PFSK-1 (cell line): ENCODE data around the gene SASH1.

Source experiments
- FOXP2 ChIP-seq: optimal IDR thresholded peaks from 2 replicates; pipeline ENCODE3; 2011; ENCODE audit warnings: borderline replicate concordance, control low read depth, inconsistent platforms; ENCODE audit not compliant: insufficient read depth; ENCODE audit errors: extremely low read length, extremely low read depth
- POLR2AphosphoS5 ChIP-seq: IDR thresholded peaks from 2 replicates; pipeline ENCODE4 v1.6.1; 2012; ENCODE audit warnings: low read depth, mild to moderate bottlenecking, control low read depth, low read length, moderate library complexity
- REST ChIP-seq, 2 experiments: IDR thresholded peaks; 2 replicates each; pipeline versions ENCODE4 v1.6.1 to v1.8.0; 2011 to 2012; ENCODE audit warnings: low read depth in 2 of 2, low read length in 2 of 2, control low read depth in 1 of 2, inconsistent platforms in 1 of 2, mild to moderate bottlenecking in 1 of 2, moderate library complexity in 1 of 2; ENCODE audit not compliant: insufficient read depth in 1 of 2
- SIN3A ChIP-seq: IDR thresholded peaks from 2 replicates; pipeline ENCODE4 v1.6.1; 2012; ENCODE audit warnings: mild to moderate bottlenecking, low read length, moderate library complexity, borderline replicate concordance; ENCODE audit not compliant: insufficient read depth
- TAF1 ChIP-seq: IDR thresholded peaks from 2 replicates; pipeline ENCODE4 v1.6.1; 2012; ENCODE audit warnings: low read length, control low read depth, borderline replicate concordance; ENCODE audit not compliant: insufficient read depth

Gene SASH1

GRCh38 chr6:148440877-148441453 lies 98.3 kb downstream of the SASH1 start:
- TF ChIP-seq REST (IDR thresholded peaks at IDR 0.05; ENCODE audit: insufficient read depth in 1 of 2, low read depth in 2 of 2, low read length in 2 of 2) (no peak), SIN3A (no peak)

GRCh38 chr6:148441454-148441911 lies 98.8 kb downstream of the SASH1 start:
- TF ChIP-seq TAF1, result no peak
- TF ChIP-seq REST (IDR thresholded peaks at IDR 0.05; ENCODE audit: insufficient read depth in 1 of 2, low read depth in 2 of 2, low read length in 2 of 2), result no peak
- no peak for TF ChIP-seq FOXP2
- no peak for TF ChIP-seq POLR2AphosphoS5
- TF ChIP-seq SIN3A, result no peak

DNA sequence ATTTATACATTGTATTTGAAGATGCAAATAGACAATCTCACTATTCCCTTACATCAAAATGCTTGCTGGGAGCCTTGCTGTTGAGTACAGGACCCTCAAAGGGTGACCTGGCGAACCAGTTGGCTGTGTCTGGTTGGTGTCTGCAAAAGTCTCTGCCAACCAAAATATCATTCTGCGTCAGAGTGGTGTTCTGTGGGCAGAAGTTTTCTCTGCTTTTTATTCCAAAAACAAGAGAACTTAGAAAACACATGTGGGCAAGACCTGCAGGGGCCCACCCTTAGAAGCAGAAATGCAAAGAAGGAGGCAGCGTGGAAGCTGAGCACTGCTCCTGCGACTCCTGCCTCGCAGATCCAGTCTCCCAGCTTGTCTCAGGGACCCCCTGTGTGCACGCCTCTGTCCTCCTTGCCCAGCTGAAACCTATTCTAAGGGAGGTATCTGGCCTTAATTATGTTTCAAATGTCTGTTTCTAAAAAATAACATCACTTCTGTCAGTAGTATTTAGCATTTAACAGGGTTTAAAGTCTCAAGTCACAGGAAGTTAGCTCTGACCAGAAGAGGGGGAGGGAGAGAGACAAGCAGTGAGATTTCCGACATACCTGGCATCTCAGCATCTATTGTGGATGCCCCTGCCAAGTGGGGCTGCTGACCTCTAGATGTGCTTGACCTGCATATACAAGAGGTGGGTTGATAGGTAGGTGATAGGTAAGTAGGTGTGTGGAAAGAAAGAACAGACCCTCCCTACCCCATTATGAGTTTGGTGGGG lies 101.3 kb downstream of the SASH1 start:
- TF ChIP-seq POLR2AphosphoS5 (no peak), FOXP2 (no peak), SIN3A (no peak), TAF1 (no peak), REST (IDR thresholded peaks at IDR 0.05; ENCODE audit: insufficient read depth in 1 of 2, low read depth in 2 of 2, low read length in 2 of 2) (no peak)

GRCh38 chr6:148445116-148445515 lies 102.5 kb downstream of the SASH1 start:
- TF ChIP-seq REST (IDR thresholded peaks at IDR 0.05; ENCODE audit: insufficient read depth in 1 of 2, low read depth in 2 of 2, low read length in 2 of 2) (no peak), SIN3A (no peak), FOXP2 (no peak), TAF1 (no peak), POLR2AphosphoS5 (no peak)

- TF ChIP-seq TAF1 (no peak), REST (IDR thresholded peaks at IDR 0.05; ENCODE audit: insufficient read depth in 1 of 2, low read depth in 2 of 2, low read length in 2 of 2) (no peak), FOXP2 (no peak), POLR2AphosphoS5 (no peak), SIN3A (no peak)
These were observed 103.0 kb downstream of the SASH1 start for GRCh38 chr6:148445620-148446019.
